Testis (tissue), 3 donors: Measurements from ENCODE around the gene CPXM1. TPM values are rescaled to one million over a fixed set of nuclear protein-coding genes. Genes with fewer than 3 reads are reported as not detected.
A peak's percentile ranks its signal among the peaks of the same experiment; 100 is the strongest.

Experiments
- DNase-seq: peaks from one replicate; pipeline ENCODE4 v3.0.0-alpha.2; 2019
- H3K27ac ChIP-seq, 2 donors: fragments of 200-600 bp; sonication (generic); one replicate each; pipeline ENCODE4 v1.5.1; 2019
- H3K27me3 ChIP-seq: fragments of 200-600 bp; sonication (generic); one replicate; pipeline ENCODE4 v1.5.1; 2019
- H3K36me3 ChIP-seq: fragments of 200-600 bp; sonication (generic); one replicate; pipeline ENCODE4 v1.5.1; 2017; ENCODE audit warnings: low read depth; ENCODE audit errors: missing control alignments
- H3K4me1 ChIP-seq: fragments of 200-600 bp; sonication (generic); one replicate; pipeline ENCODE4 v1.5.1; 2019
- H3K4me3 ChIP-seq, 2 donors: fragments of 200-600 bp; sonication (generic); one replicate each; pipeline ENCODE4 v1.5.1; 2017 to 2019
- H3K9me3 ChIP-seq: fragments of 200-600 bp; sonication (generic); one replicate; pipeline ENCODE4 v1.5.1; 2017
- CTCF ChIP-seq, 3 experiments: fragments of 450-650 bp in 2 of 3; fragments of 200-600 bp in 1 of 3; sonication (generic) in 1 of 3; IDR thresholded peaks; one replicate each; pipeline ENCODE4 v1.5.1; 2016 to 2019; ENCODE audit warnings: antibody characterized with exemption in 3 of 3, mild to moderate bottlenecking in 2 of 3, moderate library complexity in 1 of 3
- POLR2A ChIP-seq: fragments of 450-650 bp; IDR thresholded peaks from one replicate; pipeline ENCODE4 v1.6.1; 2017; ENCODE audit warnings: antibody characterized with exemption, mild to moderate bottlenecking, moderate library complexity
- WGBS, 2 donors: methylation state at CpG; one replicate each; pipeline ENCODE4 v1.1.5; 2018; 5-methylcytosine and 5-hydroxymethylcytosine counted together
- intact Hi-C: fragments of 100-400 bp; cut with DNase I; formaldehyde crosslinking; loops from one replicate; pipeline ENCODE4 v1.15.1; 2023; ENCODE audit warnings: low total_unique reads
- polyA plus RNA-seq: library from polyadenylated mRNA; stranded (reverse); fragments of 350-450 nt; fragmentation: Illumina TruSeq; extraction: RNeasy Lipid Tissue Mini Kit (QIAGEN cat#74804); gene quantifications from one replicate; pipeline ENCODE4 v1.2.3, GENCODE V29; 2014; ENCODE audit warnings: low read depth, low replicate concordance; ENCODE audit not compliant: insufficient read depth
- total RNA-seq, 2 donors: library from RNA; depleted of rRNA; stranded (reverse); fragments of >200 nt; gene quantifications; one replicate each; pipeline ENCODE4 v1.2.3, GENCODE V29; 2016

The CPXM1 gene
- total and polyA plus RNA-seq, 3 donors from 2014 or later: 3.5 to 25.2 (median 8.6) TPM

- Histone ChIP-seq H3K4me3 (peak overlapping the region in 1 of 2 donors; percentile 13), H3K27ac (no peak overlapping the region), H3K9me3 (no peaks in the 10 kb centered on the region), H3K36me3 (no peaks in the 10 kb centered on the region), H3K27me3 (no peaks in the 10 kb centered on the region), H3K4me1 (peaks cover 11% of the 10 kb centered on the region)
- WGBS, 2 donors: 6 to 14% methylated on average over 27 to 32 of the region's 32 CpGs
- intact Hi-C loops: no loop called here
- TF ChIP-seq POLR2A: no peak
- TF ChIP-seq CTCF (IDR thresholded peaks at IDR 0.05): no peak
- DNase-seq: peak; percentile 57
Measured at GRCh38 chr20:2820084-2820895, 19.9 kb upstream of the CPXM1 start.

GRCh38 chr20:2817891-2818595 is 17.6 kb upstream of the CPXM1 start:
- 74 to 84% methylated on average over 7 of the region's 7 CpGs for WGBS, 2 donors
- peak; percentile 14 for DNase-seq
- peaks cover 11% of the 10 kb centered on the region for H3K4me1 ChIP-seq
- H3K4me3 ChIP-seq: no peak overlapping the region
- H3K27ac ChIP-seq: no peak overlapping the region
- H3K9me3 ChIP-seq: no peaks in the 10 kb centered on the region
- no peaks in the 10 kb centered on the region for H3K36me3 ChIP-seq
- no peak for TF ChIP-seq POLR2A
- no peak for TF ChIP-seq CTCF (IDR thresholded peaks at IDR 0.05)
- no peaks in the 10 kb centered on the region for H3K27me3 ChIP-seq
- intact Hi-C loops: no loop called here

- no peaks in the 10 kb centered on the region for H3K27me3 ChIP-seq
- WGBS, 2 donors: 94% methylated on average over 2 of the region's 2 CpGs
- peaks cover 11% of the 10 kb centered on the region for H3K4me1 ChIP-seq
- H3K4me3 ChIP-seq: no peak overlapping the region
- no peaks in the 10 kb centered on the region for H3K36me3 ChIP-seq
- TF ChIP-seq CTCF (IDR thresholded peaks at IDR 0.05): no peak
- TF ChIP-seq POLR2A: no peak
- no peak overlapping the region for H3K27ac ChIP-seq
- no peaks in the 10 kb centered on the region for H3K9me3 ChIP-seq
- intact Hi-C loops: no loop called here
- no peak for DNase-seq
Measured at GRCh38 chr20:2817341-2817726, 16.9 kb upstream of the CPXM1 start.

- H3K9me3 ChIP-seq: no peaks in the 10 kb centered on the region
- H3K36me3 ChIP-seq: no peaks in the 10 kb centered on the region
- intact Hi-C loops: no loop called here
- H3K27me3 ChIP-seq: no peaks in the 10 kb centered on the region
- 90 to 91% methylated on average over 8 to 13 of the region's 20 CpGs for WGBS, 2 donors
- H3K27ac ChIP-seq: no peak overlapping the region
- H3K4me3 ChIP-seq: no peak overlapping the region
- H3K4me1 ChIP-seq: peaks cover 11% of the 10 kb centered on the region
- TF ChIP-seq CTCF (IDR thresholded peaks at IDR 0.05): no peak
- no peak for TF ChIP-seq POLR2A
- no peak for DNase-seq
Measured at GRCh38 chr20:2816583-2817340, 16.3 kb upstream of the CPXM1 start.
